ENCODE data around the gene NDUFAF8. TPM values are rescaled to one million over a fixed set of nuclear protein-coding genes. Genes with fewer than 3 reads are reported as not detected.

The NDUFAF8 gene
- total RNA-seq, 1 experiment from 2014 or later: 102 TPM

DNA sequence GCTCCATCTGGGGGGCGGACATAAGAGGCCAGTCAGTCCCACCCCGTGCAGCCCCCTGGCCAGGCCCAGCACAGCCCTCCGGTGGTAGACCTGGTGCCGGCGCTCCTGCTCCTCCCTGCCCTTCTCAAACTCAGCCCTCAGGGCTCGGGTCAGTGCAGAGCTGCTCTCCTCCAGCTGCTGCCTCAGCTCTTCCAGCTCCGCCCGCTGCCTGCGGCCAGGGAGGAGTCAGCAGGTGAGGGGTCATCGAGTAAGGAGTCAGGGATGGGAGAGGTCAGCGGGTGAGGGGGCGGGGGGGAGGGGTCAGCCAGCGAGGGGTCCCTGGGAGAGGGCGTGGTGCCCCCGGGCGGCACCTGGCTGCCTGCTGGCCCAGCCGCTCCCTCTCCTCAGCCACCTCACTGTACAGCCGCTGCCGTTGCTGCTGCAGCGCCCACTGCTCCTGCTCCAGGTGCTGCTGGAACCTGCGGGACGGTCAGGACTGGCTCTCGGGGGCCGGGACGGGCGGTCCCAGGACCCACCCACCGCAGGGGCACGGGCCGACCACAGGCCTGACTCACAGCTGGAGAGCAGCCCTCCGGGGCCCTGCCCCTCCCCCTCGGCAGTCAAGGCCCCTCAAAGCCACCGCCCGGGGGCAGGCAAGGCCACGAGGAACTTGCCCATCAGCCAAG lies 46.6 kb upstream of the NDUFAF8 start:
- Histone ChIP-seq H3K36me3 (ENCODE audit: control insufficient read depth in 1 of 2, insufficient read depth in 2 of 2, low read length in 2 of 2) (peaks cover 3% of the 10 kb centered on the region in 2 experiments; a peak in 2 of 4 replicates), H3K4me1 (ENCODE audit: control insufficient read depth in 1 of 2, insufficient read depth in 2 of 2, low read length in 2 of 2) (no peaks in the 10 kb centered on the region), H3K79me2 (ENCODE audit: insufficient read depth, low read length) (no peaks in the 10 kb centered on the region), H2AFZ (ENCODE audit: low read depth, low read length, poor library complexity, severe bottlenecking) (no peak overlapping the region), H3K9ac (ENCODE audit: low read length) (no peak overlapping the region), H3K4me3 (replicated peaks in 1 of 2; ENCODE audit: low read depth in 1 of 2, low read length in 2 of 2) (no peak overlapping the region), H3K9me3 (ENCODE audit: control insufficient read depth in 1 of 2, insufficient read depth in 1 of 2, low read depth in 1 of 2, low read length in 2 of 2) (no peaks in the 10 kb centered on the region), H3K27ac (ENCODE audit: low read depth, low read length) (no peak overlapping the region), H3K27me3 (ENCODE audit: insufficient read depth, low read length) (no peaks in the 10 kb centered on the region), H3K9me2 (ENCODE audit: insufficient read depth) (no peaks in the 10 kb centered on the region), H3K4me2 (ENCODE audit: low read length) (no peak overlapping the region), H4K20me1 (ENCODE audit: insufficient read depth) (no peaks in the 10 kb centered on the region)
- BruUV-seq (replicated peaks): no TSS peak
- POLR2A ChIA-PET: no interaction called here
- TF ChIP-seq TCF7L2 (IDR thresholded peaks at IDR 0.05; ENCODE audit: borderline replicate concordance, extremely low read depth, insufficient read depth, insufficient read length): no peak
- 0 out of 2 replicates have a peak, but pooled peaks have one; percentile 19 for ATAC-seq
- intact Hi-C loops (cut with micrococcal nuclease): no loop called here
- no peak for DNase-seq (ENCODE audit: low read depth, low spot score)
- CTCF ChIA-PET: interaction anchor here (0.6 kb wide), 1 partner anchor 9 kb away, joined by 3 read pairs; no protein-coding TSS in a partner anchor
- RAD21 ChIA-PET (ENCODE audit: low non-redundant PET in 1 of 2, low total read pairs in 2 of 2, uncharacterized antibody in 2 of 2, unreplicated experiment in 2 of 2): no interaction called here

DNA sequence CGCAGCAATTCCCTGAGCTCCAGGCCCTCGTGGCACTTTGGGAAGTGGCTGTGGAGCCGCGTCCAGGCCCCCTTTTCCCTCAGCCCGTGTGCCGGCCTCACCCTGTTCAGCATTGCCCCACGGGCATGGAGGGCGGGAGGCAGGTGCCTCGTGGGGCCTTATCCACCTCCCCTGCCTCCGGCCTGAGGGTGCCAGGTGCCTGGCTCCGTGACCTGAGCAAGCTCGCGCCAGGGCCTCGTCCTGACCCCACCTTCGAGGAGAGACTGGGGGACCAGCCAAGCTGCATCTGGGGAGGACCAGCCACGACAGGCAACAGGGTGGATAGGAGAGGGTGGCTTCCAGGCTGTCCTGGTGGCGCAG lies 46.1 kb upstream of the NDUFAF8 start:
- ATAC-seq: no peak
- H3K4me2 ChIP-seq (ENCODE audit: low read length): no peak overlapping the region
- TF ChIP-seq POLR2A (IDR thresholded peaks at IDR 0.05; ENCODE audit: borderline replicate concordance, extremely low read depth, insufficient read depth, insufficient read length) (no peak), SP1 (IDR thresholded peaks at IDR 0.05; ENCODE audit: low read depth) (no peak), RAD21 (IDR thresholded peaks at IDR 0.05; ENCODE audit: low read depth) (no peak)
- DNase-seq (ENCODE audit: low read depth, low spot score): no peak
- no peaks in the 10 kb centered on the region for H3K4me1 ChIP-seq (ENCODE audit: control insufficient read depth in 1 of 2, insufficient read depth in 2 of 2, low read length in 2 of 2)
- no peak overlapping the region for H3K27ac ChIP-seq (ENCODE audit: low read depth, low read length)
- no peak overlapping the region for H3K9ac ChIP-seq (ENCODE audit: low read length)
- no peaks in the 10 kb centered on the region for H4K20me1 ChIP-seq (ENCODE audit: insufficient read depth)
- H3K79me2 ChIP-seq (ENCODE audit: insufficient read depth, low read length): no peaks in the 10 kb centered on the region
- CTCF ChIA-PET: no interaction called here
- no TSS peak for BruUV-seq (replicated peaks)
- no peak overlapping the region for H3K4me3 ChIP-seq (replicated peaks in 1 of 2; ENCODE audit: low read depth in 1 of 2, low read length in 2 of 2)
- H3K9me3 ChIP-seq (ENCODE audit: control insufficient read depth in 1 of 2, insufficient read depth in 1 of 2, low read depth in 1 of 2, low read length in 2 of 2): no peaks in the 10 kb centered on the region
- POLR2A ChIA-PET: no interaction called here
- H2AFZ ChIP-seq (ENCODE audit: low read depth, low read length, poor library complexity, severe bottlenecking): no peak overlapping the region
- RAD21 ChIA-PET (ENCODE audit: low non-redundant PET in 1 of 2, low total read pairs in 2 of 2, uncharacterized antibody in 2 of 2, unreplicated experiment in 2 of 2): no interaction called here
- peaks cover 3 to 5% of the 10 kb centered on the region in 2 experiments; a peak in 3 of 4 replicates for H3K36me3 ChIP-seq (ENCODE audit: control insufficient read depth in 1 of 2, insufficient read depth in 2 of 2, low read length in 2 of 2)
- intact Hi-C loops (cut with micrococcal nuclease): no loop called here
- no peaks in the 10 kb centered on the region for H3K9me2 ChIP-seq (ENCODE audit: insufficient read depth)
- no peaks in the 10 kb centered on the region for H3K27me3 ChIP-seq (ENCODE audit: insufficient read depth, low read length)

Data from HCT116 (cell line).